ENCODE measurements around the gene SETD4.

The SETD4 gene

DNA sequence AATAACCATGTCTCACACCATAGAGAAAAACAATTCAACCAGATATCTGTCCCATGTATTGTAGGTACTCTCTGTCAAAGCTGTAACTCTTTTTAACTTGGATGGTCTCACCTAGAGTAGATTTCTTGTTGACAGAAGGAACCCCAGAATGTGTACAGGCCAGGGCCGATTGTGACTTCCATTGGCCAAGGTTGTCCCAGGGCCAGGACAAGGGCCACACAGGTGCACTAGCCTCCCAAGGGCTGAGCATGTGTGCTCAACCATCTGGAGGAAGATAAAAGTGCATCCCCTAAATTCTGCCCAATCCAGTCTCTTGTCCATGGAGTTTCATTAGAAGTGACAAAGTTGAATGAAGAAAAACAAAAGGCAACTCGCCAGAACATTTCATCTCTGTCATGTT is 51.8 kb downstream of the SETD4 start:
- Mint-ChIP-seq H3K9me3 (no peaks in the 10 kb centered on the region), H3K27me3 (peaks cover 16% of the 10 kb centered on the region), H3K4me1 (no peaks in the 10 kb centered on the region), H3K4me3 (no peak overlapping the region), H3K27ac (no peak overlapping the region)
- ATAC-seq (no peak), DNase-seq (no peak)

DNA sequence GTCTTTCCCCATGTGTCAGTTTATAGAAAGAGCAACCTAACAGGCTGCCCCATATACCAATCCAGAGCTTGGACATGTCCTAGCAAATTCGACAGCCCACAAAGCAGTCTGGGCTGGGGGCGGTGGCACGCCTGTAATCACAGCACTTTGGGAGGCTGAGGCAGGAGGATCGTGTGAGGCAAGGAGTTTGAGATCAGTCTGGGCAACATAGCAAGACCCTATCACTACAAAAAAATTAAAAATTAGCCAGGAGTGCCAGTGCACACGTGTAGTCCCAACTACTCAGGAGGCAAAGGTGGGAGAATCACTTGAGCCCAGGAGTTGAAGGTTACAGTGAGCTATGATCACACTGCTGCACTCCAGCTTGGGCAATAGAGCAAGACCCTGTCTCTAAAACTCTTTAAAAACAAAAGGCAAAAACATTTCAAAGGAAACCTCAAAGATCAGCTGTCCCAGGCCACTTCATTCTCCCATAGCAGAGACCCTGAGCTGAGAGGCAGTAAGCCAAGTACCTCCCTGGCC is 54.4 kb downstream of the SETD4 start:
- no peak for DNase-seq
- H3K27ac Mint-ChIP-seq = peak overlapping the region; percentile 24 to 50
- no peak for ATAC-seq
- H3K27me3 Mint-ChIP-seq = peaks cover 16% of the 10 kb centered on the region
- no peaks in the 10 kb centered on the region for H3K9me3 Mint-ChIP-seq
- no peak overlapping the region for H3K4me3 Mint-ChIP-seq
- H3K4me1 Mint-ChIP-seq = no peaks in the 10 kb centered on the region

DNA sequence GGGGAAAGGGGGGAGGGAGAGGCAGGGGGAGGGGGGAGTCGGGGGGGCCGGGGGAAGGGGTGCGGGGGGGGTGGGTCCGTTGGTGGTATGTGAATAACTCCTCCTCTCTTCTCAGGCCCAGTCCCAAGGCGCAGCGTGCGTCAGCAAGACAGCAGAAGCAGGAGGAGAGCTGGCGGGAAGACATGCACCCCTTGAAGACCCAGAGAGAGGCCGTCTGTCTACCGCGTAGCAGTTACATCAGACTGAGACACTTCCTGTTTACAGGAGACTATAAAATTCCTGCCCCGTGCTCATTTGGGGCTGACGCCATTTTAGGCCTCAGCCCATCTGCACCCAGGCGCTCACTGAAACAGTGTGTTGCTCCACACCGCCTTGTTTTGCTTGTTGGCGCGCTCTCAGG is 55.3 kb downstream of the SETD4 start:
- Mint-ChIP-seq H3K27ac (no peak overlapping the region), H3K27me3 (peaks cover 22% of the 10 kb centered on the region), H3K9me3 (no peaks in the 10 kb centered on the region), H3K4me3 (no peak overlapping the region), H3K4me1 (no peaks in the 10 kb centered on the region)
- ATAC-seq (no peak), DNase-seq (no peak)

DNA sequence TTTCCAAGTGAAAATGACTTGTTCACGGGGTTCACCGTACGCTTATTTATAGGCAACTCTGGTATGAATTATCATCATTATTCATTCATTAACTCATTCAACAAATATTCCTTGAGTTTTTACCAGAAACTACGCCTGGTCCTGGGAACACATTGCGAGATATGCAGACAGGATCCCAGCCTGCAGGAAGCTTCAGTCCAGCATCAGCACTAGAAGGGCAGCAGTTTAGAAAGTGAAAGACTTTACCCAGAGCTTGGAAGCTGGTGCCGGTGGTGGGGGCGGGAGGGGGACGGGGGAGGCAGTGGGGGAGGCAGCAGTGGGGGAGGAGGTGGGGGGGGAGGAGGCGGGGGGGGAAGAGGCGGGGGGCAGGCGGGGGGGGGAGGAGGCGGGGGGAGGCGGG is 55.9 kb downstream of the SETD4 start:
- peaks cover 28% of the 10 kb centered on the region for H3K27me3 Mint-ChIP-seq

DNA sequence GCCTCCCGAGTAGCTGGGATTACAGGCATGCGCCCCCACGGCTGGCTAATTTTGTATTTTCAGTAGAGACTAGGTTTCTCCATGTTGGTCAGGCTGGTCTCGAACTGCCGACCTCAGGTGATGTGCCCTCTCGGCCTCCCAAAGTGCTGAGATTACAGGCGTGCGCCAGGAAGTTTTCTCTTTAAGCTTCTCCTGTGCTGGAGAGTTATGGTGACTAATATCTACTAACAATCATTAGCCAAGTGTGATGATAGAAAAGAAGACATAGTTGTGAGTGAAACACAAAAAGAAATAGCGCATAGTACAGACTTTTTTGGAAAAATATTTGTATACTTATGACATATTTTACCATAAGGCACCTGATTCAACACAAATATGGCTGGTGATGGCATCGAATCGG is 56.5 kb downstream of the SETD4 start:
- no peaks in the 10 kb centered on the region for H3K4me1 Mint-ChIP-seq
- DNase-seq (no peak), ATAC-seq (no peak)
- H3K27me3 Mint-ChIP-seq = peaks cover 34% of the 10 kb centered on the region
- H3K9me3 Mint-ChIP-seq = no peaks in the 10 kb centered on the region
- H3K4me3 Mint-ChIP-seq = no peak overlapping the region
- no peak overlapping the region for H3K27ac Mint-ChIP-seq

More for the DNA sequence above, 55.9 kb downstream of the SETD4 start:
- Mint-ChIP-seq H3K27ac (no peak overlapping the region), H3K4me1 (no peaks in the 10 kb centered on the region), H3K9me3 (no peaks in the 10 kb centered on the region), H3K4me3 (no peak overlapping the region)
- ATAC-seq (no peak), DNase-seq (no peak)

DNA sequence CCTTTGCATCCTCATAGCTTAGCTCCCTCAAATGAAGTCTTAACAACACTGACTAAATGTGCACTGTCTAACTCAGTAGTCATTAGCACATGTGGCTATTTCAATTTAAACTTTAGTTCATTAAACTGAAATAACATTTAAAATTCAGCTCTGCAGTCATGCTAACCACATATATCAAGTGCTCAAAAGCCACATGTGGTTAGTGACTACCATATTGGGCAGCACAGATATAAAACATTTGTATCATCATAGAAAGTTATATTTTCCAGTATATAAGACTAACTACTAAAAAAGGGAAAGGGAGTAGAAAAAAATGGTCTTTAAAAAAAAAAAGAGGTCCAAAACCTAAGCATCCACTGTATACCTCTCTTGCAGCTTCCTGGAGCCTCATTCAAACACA is 64.1 kb downstream of the SETD4 start:
- Mint-ChIP-seq H3K4me1 (peaks cover 11% of the 10 kb centered on the region), H3K9me3 (no peaks in the 10 kb centered on the region), H3K27ac (no peak overlapping the region), H3K4me3 (no peak overlapping the region), H3K27me3 (peaks cover 33% of the 10 kb centered on the region)
- DNase-seq (no peak), ATAC-seq (peak; percentile 72)

DNA sequence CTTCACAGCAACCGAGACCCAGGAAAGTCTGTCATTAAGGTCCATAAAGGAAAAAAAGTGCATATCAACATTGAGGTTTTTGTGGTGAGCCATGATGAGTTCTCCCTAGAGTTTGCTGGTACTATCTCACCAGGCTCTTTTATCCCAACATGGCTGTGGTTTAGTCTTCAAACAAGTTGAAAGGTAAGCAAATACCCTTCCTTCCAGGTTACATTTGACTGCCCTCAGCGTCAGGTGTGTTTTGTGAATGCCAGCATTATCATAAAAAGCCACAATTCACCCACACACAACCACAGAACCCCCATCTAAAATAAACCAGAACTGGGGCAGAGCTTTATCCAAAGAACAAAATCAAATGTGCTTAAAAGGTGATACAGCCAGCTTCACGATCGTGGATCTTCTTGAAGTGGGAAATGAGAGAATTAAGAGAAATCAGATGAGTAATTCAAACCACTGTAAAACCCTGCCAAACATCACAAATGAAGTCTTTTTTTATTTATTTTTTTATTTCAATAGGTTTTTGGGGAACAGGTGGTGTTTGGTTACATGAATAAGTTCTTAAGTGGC is 64.7 kb downstream of the SETD4 start:
- H3K4me3 Mint-ChIP-seq = no peak overlapping the region
- H3K27me3 Mint-ChIP-seq = peaks cover 32% of the 10 kb centered on the region
- ATAC-seq = peak; percentile 12
- H3K9me3 Mint-ChIP-seq = no peaks in the 10 kb centered on the region
- H3K27ac Mint-ChIP-seq = no peak overlapping the region
- peaks cover 11% of the 10 kb centered on the region for H3K4me1 Mint-ChIP-seq
- peak in 1 of 2 donors; percentile 5 for DNase-seq

DNA sequence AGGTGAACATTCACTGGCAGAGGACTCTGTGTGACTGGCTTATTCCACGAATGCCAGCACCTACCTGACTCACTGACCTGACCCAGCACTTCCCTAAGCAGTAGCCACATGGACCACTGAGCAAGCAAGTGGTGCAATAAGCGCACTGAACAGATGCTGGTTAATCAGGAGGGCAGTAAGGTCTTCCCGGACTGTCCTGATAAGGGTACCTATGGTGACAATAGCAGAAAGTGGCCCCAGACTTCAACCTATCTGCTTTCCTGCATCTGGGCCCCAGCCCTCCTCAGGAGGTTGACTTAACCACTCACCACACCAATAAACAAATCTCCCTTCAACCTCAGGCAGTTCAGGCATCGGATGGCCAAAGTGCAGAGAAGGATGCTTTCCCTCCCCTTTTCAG is 65.7 kb downstream of the SETD4 start:
- H3K4me1 Mint-ChIP-seq = peaks cover 11% of the 10 kb centered on the region
- H3K27me3 Mint-ChIP-seq = peaks cover 24% of the 10 kb centered on the region
- H3K4me3 Mint-ChIP-seq = no peak overlapping the region
- DNase-seq = no peak
- H3K27ac Mint-ChIP-seq = no peak overlapping the region
- ATAC-seq = no peak
- H3K9me3 Mint-ChIP-seq = no peaks in the 10 kb centered on the region

DNA sequence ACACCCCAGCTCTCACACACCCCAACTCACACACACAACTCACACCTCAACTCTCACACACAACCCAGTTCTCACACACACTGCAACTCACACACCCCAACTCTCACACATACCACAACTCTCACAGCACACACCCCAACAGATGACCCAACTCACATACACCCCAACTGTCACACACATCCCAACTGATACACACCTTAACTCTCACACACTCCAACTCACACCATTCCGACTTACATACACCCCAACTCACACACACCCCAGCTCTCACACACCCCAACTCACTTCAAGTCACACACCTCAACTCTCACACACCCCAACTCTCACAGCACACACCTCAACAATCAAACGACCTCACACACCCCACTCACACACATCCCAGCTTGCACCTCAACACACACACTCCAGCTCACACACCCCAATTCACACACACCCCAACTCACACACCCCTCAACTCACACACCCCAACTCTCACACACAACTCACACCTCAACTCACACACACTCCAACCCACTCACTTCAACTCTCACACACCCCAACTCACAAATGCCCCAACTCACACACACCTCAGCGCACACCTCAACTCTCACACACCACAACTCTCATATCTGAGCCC is 66.3 kb downstream of the SETD4 start:
- no peaks in the 10 kb centered on the region for H3K9me3 Mint-ChIP-seq
- peaks cover 24% of the 10 kb centered on the region for H3K27me3 Mint-ChIP-seq
- no peak for ATAC-seq
- DNase-seq = no peak
- peaks cover 11% of the 10 kb centered on the region for H3K4me1 Mint-ChIP-seq
- H3K27ac Mint-ChIP-seq = no peak overlapping the region
- no peak overlapping the region for H3K4me3 Mint-ChIP-seq

DNA sequence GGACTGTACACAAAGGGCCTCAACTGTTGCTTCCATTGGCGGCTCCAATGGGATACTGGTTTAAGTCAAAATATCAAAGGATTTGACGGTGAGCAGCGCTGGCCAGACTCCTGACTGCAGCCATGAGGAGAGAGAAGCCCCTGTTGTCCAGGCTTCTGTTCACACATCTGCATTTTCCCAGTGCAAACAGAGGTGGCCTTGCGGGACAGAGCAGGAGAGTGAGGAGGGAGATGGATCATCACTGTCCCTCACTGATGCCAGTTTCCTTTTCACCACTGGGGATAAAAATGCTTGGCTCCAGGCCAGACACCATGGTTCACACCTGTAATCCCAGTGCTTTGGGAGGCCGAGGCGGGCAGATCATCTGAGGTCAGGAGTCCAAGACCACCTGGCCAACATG is 69.2 kb downstream of the SETD4 start:
- ATAC-seq (no peak), DNase-seq (no peak)
- Mint-ChIP-seq H3K4me3 (no peak overlapping the region), H3K27me3 (peaks cover 21% of the 10 kb centered on the region), H3K9me3 (no peaks in the 10 kb centered on the region), H3K27ac (no peak overlapping the region), H3K4me1 (peaks cover 8% of the 10 kb centered on the region)

DNA sequence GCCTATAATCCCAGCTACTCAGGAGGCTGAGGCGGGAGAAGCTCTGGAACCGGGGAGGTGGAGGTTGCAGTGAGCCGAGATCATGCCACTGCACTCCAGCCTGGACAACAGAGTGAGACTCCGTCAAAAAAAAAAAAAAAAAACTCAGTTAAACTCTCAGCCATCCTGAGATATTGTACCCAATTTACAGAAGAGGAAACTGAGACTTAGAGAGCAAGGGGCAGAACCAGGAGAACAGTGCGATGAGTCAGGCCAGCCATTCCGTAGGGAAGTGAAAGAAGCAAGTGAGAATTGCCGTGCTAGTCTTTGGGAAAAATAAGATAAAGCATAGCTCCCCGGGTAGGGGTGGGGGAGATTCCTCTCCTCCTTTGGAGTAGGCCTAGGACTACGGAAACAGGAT is 69.7 kb downstream of the SETD4 start:
- no peak for ATAC-seq
- Mint-ChIP-seq H3K9me3 (no peaks in the 10 kb centered on the region), H3K4me1 (peaks cover 3% of the 10 kb centered on the region), H3K27ac (no peak overlapping the region), H3K4me3 (no peak overlapping the region), H3K27me3 (peaks cover 21% of the 10 kb centered on the region)
- DNase-seq = no peak

DNA sequence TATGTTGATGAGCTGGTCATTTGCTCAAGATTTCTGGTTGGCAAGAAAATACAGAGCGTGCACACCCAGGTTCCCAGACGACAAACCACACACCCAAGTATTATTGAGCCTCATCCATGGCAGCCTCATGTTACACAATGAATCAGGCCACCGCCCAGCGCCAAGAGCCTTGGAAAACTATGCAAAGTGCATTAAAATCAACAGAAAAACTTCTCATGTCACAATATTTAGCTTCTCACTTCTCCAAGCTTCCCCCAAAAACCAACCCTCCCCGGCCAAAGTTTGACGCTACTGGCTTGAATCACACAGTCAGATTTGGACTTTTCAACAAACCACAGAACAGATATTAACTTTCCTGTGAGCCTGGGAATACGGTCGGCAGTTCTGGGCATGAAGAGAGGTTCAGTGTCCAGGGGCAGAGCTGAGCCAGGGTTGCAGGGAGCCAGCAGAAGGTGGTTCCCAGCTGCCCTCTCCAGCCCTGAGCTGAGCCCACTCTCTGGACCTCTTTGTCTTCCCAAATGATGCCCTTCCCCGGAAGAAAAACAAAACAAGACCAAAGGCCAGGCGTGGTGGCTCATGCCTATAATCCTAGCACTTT is 71.1 kb downstream of the SETD4 start:
- peaks cover 27% of the 10 kb centered on the region for H3K27me3 Mint-ChIP-seq
- H3K9me3 Mint-ChIP-seq = no peaks in the 10 kb centered on the region
- no peak overlapping the region for H3K4me3 Mint-ChIP-seq
- H3K4me1 Mint-ChIP-seq = no peaks in the 10 kb centered on the region
- no peak overlapping the region for H3K27ac Mint-ChIP-seq
- ATAC-seq (no peak), DNase-seq (no peak)

DNA sequence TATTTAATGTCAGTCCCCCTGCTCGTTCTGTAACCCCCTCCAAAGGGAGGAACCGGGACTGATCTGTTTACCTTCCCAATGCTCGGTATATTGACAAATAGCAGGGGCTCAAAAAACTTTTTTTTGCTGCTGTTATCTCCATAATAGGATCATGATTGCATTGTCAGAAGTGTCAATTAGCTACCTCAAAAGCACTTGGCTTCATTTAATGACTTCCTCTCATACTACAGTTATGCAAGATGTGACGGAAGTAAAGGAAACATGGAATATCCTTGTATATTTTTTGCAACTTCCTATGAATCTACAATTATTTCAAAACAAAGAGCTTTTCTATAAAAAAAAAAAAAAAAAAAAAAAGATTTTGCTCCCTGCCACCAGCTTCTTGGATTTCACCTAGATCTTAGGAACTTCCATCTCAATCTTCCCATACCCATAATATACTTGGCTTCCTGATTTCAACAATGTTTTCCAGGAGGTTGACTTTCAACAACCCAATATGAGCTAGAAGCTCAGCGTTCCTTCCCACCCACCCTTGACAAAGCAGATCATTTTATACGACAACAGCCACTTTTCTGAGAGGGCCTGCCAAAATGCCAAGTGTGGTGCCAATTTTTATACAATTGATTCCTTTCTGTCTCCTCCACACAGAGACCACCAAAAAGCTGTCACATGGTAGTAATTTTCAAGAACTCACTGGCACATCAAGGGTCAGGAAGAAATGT is 71.7 kb downstream of the SETD4 start:
- DNase-seq (no peak), ATAC-seq (no peak)
- Mint-ChIP-seq H3K27me3 (peaks cover 27% of the 10 kb centered on the region), H3K9me3 (no peaks in the 10 kb centered on the region), H3K4me3 (no peak overlapping the region), H3K4me1 (no peaks in the 10 kb centered on the region), H3K27ac (no peak overlapping the region)

DNA sequence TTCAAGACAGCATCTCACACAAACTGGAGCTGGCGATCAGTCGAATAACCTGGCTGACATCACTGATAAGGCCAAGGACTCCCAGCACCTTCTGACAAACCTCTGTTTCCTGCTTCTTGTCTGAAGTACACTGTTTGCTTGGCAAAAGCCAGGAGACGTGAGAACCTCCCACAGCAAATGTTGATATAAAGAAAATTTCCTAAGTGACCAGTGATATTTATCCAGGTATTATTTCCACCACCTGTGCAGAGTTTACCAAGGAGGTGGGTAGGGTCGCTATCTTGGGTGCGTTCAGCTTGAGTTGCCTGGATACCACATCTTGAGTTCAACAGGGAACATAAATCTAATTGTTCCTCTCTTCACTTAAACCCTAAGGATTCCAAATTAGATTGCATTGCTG is 72.9 kb downstream of the SETD4 start:
- Mint-ChIP-seq H3K4me1 (no peaks in the 10 kb centered on the region), H3K27me3 (peaks cover 32% of the 10 kb centered on the region), H3K4me3 (no peak overlapping the region), H3K9me3 (no peaks in the 10 kb centered on the region), H3K27ac (no peak overlapping the region)
- DNase-seq (no peak), ATAC-seq (no peak)

DNA sequence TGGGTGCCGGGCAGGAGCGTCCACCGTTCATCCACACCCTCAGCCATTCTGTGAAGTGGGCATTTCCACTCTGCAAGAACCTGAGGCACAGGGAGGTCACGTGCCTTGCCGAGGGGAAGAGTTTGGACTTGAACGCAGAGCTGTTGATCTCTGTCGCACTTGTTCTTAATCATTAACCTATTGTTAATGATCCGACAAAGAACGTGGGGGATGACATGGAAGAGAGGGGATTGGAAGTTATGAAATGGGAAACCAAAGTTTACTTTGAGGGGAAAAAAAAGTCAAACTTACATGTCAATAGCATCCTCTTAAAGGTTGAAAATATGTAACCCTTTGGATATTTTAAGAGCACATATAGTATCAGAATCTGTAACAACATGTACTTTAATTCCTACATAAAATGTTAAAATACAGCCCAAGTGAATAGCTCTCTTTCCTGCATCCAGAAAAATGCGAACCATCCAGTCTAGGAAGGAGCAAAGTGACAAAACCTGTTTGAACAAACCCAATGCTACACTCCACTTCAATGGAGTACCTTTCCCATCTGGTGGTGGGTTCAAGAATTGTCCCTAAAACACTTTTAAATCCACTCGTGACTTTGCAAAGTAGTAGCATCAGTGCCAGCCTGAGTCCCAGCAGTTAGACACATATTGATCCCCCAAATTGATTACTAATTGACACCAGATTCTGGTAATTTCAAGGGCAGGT is 75.5 kb downstream of the SETD4 start:
- no peak for ATAC-seq

More for the DNA sequence above, 75.5 kb downstream of the SETD4 start:
- Mint-ChIP-seq H3K9me3 (no peaks in the 10 kb centered on the region), H3K4me3 (no peak overlapping the region), H3K4me1 (no peaks in the 10 kb centered on the region), H3K27ac (no peak overlapping the region), H3K27me3 (peaks cover 49% of the 10 kb centered on the region)
- DNase-seq = no peak

All from stimulated activated naive CD8-positive, alpha-beta T cell treated with anti-CD3 and anti-CD28 coated beads, Interleukin-15, amount 100 ng/mL, for 72 hours (primary cell).